CD4-positive, alpha-beta T cell treated with Interleukin-4 for 1 hour (primary cell): ENCODE data around the gene VSNL1.

Experiments
- DNase-seq, 2 donors: peaks; one replicate each; pipeline ENCODE4 v3.0.0-alpha.2; 2020 to 2022

The VSNL1 gene

GRCh38 chr2:17648581-17648980 lies 108.1 kb downstream of the VSNL1 start:
- DNase-seq: no peak

GRCh38 chr2:17649026-17649425 lies 108.5 kb downstream of the VSNL1 start:
- DNase-seq: no peak

GRCh38 chr2:17652681-17653394 lies 112.3 kb downstream of the VSNL1 start:
- no peak for DNase-seq

- no peak for DNase-seq
Observed at GRCh38 chr2:17657759-17658158, 117.3 kb downstream of the VSNL1 start.

- no peak for DNase-seq
Observed at GRCh38 chr2:17658251-17658843, 117.9 kb downstream of the VSNL1 start.

- no peak for DNase-seq
Observed at GRCh38 chr2:17660219-17660618, 119.7 kb downstream of the VSNL1 start.

GRCh38 chr2:17661460-17661859 lies 121.0 kb downstream of the VSNL1 start:
- no peak for DNase-seq

- no peak for DNase-seq
Observed at GRCh38 chr2:17662723-17663122, 122.2 kb downstream of the VSNL1 start.

GRCh38 chr2:17664534-17664933 lies 124.0 kb downstream of the VSNL1 start:
- DNase-seq: no peak

- no peak for DNase-seq
Observed at GRCh38 chr2:17667898-17668297, 127.4 kb downstream of the VSNL1 start.

- no peak for DNase-seq
Observed at GRCh38 chr2:17672583-17673317, 132.3 kb downstream of the VSNL1 start.

- no peak for DNase-seq
Observed at GRCh38 chr2:17674817-17675216, 134.3 kb downstream of the VSNL1 start.

GRCh38 chr2:17680119-17680518 lies 139.6 kb downstream of the VSNL1 start:
- no peak for DNase-seq

- no peak for DNase-seq
Observed at GRCh38 chr2:17682098-17682857, 141.8 kb downstream of the VSNL1 start.

- no peak for DNase-seq
Observed at GRCh38 chr2:17683981-17684380, 143.5 kb downstream of the VSNL1 start.

- DNase-seq: no peak
Observed at GRCh38 chr2:17688600-17688999, 148.1 kb downstream of the VSNL1 start.

- no peak for DNase-seq
Observed at GRCh38 chr2:17689010-17689409, 148.5 kb downstream of the VSNL1 start.

GRCh38 chr2:17690776-17691175 lies 150.3 kb downstream of the VSNL1 start:
- DNase-seq: no peak
